GM18861 (cell line): Measurements from ENCODE around the gene ATRN.
A peak's percentile ranks its signal among the peaks of the same experiment; 100 is the strongest.

ENCODE experiments used
- ATAC-seq: cut with Tn5 transposase; IDR thresholded peaks from one replicate; pipeline ENCODE4 v1.9.1; 2021; ENCODE audit not compliant: unreplicated experiment

ATRN gene

DNA sequence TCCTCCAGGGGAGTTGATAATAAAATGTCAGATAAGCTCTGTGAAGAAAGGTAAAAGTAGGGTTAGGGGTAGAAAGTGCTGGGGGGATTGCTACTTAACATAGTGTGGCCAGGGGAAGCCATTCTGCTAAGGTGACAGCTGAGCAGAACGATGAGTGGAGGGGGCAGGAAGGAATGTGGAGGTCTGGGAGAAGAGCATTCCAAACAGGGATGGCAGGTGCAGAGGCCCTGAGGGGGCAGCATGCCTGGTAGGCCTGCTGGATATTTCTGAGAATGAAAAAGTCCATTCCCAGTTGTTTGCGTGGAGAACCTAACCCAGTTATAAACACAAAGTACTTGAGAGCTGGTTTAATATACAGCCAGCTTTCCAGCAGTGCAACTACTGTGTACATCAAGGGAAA, 183.1 kb downstream of the ATRN start:
- ATAC-seq, result no peak

DNA sequence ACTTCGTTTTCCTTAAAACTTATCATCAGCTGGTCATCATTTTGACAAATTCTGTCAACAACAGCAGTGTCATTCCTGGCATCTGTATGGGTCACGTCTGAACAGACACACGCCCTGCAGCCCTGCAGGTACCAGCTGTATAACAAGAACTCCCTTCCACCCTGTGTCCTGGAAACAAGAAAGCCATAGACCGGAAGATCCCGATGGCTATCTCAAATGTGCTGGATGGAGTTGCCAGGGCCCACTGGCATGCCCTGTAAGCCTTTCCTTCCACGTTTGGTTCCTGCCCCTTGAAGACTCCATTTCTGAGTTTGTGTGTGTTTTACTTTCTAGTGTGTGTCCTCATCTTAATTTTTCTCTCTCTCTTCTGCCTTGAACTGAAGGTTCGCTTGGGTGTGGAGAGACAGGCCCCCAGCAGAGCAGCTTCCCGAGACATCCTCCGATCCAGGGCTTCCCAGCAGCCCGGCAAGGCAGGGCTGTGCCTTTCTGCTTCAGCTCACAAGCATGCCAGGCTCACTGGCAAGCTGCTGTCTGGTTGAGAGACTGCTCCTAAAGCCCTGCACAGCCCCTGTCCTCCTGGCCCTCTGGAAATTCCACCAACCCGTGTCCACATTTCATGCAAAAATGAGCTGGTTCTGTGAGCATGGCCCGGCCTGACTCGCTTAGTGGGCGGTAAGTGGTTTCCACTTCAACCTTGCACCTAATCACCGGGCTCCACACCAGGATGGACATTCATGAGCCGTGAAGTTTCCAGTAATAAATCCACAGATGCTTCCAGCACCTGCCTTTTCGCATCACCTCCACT, 183.7 kb downstream of the ATRN start:
- no peak for ATAC-seq

DNA sequence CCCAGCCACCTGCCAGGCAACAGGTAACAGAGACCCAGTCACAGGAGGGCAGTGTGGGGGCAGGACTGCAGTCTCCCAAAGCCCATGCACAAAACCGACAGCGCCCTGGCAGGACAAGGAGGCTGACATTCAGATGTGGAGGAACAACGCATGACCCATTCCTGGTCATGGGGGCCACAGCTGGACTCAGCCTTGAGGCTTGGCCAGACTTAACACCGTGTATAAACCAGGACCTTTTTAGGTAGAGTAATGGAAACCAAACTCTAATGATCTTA, 184.2 kb downstream of the ATRN start:
- no peak for ATAC-seq

DNA sequence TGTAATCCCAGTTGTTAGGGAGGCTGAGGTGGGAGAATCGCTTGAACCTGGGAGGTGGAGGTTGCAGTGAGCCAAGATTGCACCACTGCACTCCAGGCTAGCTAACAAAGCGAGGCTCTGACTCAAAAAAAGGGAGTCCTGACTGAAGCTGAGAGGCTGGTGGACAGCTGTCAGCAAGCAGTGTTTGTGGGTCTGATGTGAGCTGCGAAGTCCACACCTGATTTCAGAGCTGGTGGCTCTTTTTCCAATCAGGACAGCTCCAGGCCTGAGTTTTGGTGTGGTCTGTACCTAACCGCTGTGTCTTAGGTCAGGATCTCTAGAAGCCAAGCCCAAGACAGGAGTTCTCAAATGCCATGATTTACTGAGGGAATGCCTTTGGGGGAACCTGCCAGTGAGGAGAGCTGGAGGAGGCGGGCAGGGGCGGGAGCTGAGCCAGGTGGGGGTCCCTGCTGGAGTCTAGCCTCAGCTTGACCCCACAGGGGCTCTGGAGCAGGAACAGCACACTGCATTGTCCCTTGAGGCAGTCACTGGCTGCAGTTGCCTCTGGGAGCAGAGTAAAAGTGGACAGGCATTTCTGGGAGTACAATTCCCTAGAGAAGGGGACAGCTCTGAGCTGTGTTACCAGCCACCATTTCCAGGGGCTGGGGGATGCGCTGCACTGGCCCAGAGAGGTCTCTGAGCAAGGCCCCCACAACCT, 187.3 kb downstream of the ATRN start:
- ATAC-seq, result no peak

DNA sequence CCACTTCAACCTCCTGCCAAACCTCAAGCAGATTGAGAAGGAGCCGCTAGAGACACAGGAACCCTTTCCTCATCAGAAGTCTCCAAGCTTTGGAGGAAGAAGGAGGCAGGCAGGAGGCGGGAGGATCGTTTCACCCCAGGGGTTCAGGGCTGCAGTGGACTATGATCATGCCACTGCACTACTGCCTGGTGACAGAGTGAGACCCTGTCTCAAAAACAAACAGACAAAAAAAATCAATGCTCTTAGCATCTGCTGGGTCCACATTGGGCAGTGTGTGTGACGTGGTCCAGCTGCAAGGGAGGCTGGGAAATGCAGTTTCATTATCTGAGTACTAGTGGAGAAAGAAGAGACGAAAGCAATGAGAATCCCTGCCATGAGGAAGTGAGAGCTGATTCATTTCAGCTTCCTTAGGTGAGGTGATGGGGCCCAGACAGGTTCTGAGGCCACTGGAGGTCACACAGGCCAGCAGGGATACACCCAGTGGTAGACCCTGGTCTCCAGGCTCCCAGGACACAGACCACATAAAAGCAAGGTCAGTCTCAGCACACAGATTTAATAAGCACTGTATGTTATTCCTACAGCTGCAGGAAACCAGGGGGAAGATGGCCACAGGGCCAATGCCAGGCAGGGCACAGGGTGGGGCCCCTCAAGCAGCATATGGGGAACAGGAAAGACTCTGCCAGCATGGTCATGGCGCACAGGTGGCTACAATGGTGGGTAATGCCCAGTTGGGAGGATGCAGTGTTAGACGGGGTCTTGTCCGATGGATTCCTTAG, 188.1 kb downstream of the ATRN start:
- ATAC-seq, result peak; percentile 91

- no peak for ATAC-seq
Observed at GRCh38 chr20:3659492-3660261, 188.9 kb downstream of the ATRN start.

DNA sequence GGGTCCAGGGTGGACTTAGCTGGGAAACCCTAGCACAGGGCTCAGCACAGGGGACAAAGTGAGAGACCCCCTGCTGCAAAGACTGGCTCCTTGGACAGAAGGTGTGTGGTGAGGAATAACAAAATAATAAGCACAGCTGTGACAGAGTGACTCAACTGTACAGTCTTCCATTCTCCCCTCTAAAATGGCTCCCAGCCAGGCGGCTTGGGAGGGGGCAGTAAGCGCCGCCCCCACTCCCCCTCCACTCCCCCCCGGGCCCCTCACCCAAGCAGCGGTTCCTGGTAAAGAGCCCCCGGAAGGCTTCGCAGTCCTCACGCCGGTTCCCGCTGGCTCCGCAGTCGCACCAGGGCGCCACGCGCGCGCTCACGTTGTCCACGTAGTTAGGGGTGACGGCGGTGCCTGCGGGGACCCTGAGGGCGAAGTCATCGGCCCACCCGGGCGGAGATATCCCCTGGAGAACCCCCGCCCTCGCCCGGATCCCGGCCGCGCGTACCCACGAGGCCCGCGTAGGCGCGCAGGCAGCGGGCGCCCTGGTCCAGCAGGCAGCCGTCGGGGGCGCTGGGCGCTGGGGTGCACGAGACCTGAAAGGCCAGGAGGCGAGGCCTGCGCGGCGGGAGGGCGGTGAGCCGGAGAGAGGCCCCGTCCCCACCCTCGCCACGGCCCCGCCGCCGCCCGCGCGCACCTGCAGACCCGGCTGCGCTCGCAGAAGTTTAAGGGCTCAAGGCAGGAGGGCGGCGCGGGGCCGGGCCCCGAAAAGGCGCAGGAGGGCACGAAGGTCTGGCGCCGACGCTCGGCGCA, 189.6 kb downstream of the ATRN start:
- ATAC-seq, result no peak

GRCh38 chr20:3661060-3661813, 190.4 kb downstream of the ATRN start:
- no peak for ATAC-seq

- no peak for ATAC-seq
Observed at GRCh38 chr20:3661814-3662665, 191.2 kb downstream of the ATRN start.

GRCh38 chr20:3663031-3663701, 192.3 kb downstream of the ATRN start, which contains the start of gene GFRA4:
Gene GFRA4 (minus strand): TSS chr20:3663399. CDS start chr20:3663399, 0 bp downstream.
- ATAC-seq, result no peak

DNA sequence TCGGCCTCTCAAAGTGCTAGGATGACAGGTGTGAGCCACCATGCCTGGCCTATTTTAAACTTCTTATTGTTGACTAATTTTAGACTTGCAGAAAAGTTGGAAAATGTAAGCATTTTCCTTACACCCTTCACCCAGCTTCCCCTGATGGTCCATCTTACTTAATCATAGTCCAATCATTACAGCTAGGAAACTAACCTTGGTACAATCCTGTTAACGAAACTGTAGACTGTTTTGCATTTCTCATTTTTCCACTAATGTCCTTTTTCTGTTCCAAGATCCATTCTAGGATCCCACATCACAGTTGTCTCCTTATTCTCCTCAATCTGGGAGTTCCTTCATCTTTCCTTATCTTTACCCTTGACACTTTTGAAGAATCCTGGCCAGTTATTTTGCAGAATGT, 193.0 kb downstream of the ATRN start:
- ATAC-seq, result no peak

DNA sequence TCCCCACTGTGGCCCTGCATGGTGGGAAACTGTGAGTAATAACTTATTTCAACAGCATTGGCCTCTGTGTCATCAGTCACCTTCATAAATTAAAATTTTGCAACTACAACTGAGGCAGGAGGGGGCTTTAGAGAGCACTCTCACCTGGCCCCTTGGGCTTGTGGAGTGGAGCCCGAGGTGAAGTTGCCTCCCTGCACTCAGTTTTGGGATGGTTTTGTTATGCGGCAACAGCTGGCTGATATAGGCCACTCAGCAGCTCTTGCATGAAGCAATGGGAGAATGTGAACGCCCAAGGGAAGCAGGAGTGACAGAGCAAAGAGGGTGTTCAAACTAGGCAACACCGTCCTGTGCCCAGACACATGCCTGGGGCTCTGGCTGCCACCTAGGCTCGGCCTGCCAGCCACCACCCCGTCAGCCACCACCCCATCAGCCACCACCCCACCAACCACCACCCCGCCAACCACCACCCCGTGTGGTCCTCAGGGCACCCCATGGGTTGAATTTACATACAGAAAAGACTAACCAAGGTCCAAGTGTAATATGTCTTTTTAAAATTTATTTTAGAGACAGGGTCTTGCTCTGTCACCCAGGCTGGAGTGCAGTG, 196.7 kb downstream of the ATRN start:
- no peak for ATAC-seq

- ATAC-seq, result no peak
Observed at GRCh38 chr20:3669710-3670367, 199.0 kb downstream of the ATRN start.

DNA sequence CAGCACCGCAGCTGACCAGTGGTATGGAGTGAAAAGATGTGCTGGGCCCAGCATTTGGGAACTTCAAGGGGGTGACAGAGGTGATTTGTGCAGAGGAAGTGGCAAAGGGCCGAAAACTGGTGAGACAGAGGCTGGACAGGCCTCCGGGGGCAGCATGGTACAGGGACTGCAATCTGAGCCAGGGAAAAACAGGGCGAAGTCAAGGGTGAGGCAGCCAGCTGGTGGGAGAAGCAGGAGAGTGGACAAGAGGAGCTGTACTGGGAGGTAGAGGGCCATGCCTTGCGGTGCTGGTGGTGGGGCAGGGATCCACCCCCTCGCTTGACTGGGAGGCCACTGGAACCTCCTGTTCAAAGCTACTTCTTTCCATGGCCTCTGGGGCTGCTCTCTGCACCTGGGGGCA, 199.7 kb downstream of the ATRN start:
- no peak for ATAC-seq

DNA sequence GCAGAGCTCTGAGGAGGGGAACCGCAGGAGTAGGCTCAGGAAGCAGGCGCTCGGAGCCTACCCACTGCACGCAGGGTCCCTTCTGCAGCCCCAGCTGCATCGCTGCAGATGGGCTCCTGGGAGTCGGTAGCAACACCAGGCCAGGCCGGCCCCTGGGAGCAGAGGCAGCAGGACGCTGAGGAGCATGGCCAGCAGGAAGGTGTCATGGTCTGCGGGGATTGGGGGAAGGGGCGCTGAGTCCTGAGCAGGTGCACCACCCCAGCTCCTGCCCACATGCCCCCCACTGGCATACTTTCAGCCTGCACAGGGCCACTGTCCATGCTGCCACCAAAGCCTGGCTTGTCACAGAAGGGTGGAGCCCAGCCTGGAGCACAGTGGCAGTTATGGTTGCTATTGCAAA, 200.1 kb downstream of the ATRN start:
- no peak for ATAC-seq

- ATAC-seq, result no peak
Observed at GRCh38 chr20:3671986-3672546, 201.2 kb downstream of the ATRN start.
